H9 (cell line): ENCODE data around the gene FBRSL1. TPM values are rescaled to one million over a fixed set of nuclear protein-coding genes. Genes with fewer than 3 reads are reported as not detected.

Experiments used
- DNase-seq: peaks from one replicate; pipeline ENCODE4 v3.0.0-alpha.2; 2017
- H2AFZ ChIP-seq: one replicate; pipeline ENCODE4 v1.6.1; 2013; ENCODE audit warnings: mild to moderate bottlenecking, low read length, control low read depth, moderate library complexity
- H2AK5ac ChIP-seq: 2 replicates; pipeline ENCODE4 v1.6.1; 2013; ENCODE audit warnings: low read length, control low read depth, mixed read lengths; ENCODE audit not compliant: insufficient read length
- H2BK120ac ChIP-seq: one replicate; pipeline ENCODE4 v1.6.1; 2013; ENCODE audit warnings: low read depth, mild to moderate bottlenecking, low read length, control low read depth, inconsistent platforms; ENCODE audit not compliant: poor library complexity, severe bottlenecking
- H2BK12ac ChIP-seq: 2 replicates; pipeline ENCODE4 v1.6.1; 2013; ENCODE audit warnings: low read length, control low read depth, mixed read lengths, low read depth; ENCODE audit not compliant: insufficient read length
- H2BK15ac ChIP-seq: 2 replicates; pipeline ENCODE4 v1.6.1; 2013; ENCODE audit warnings: low read depth, low read length, control low read depth
- H2BK20ac ChIP-seq: one replicate; pipeline ENCODE4 v1.6.1; 2013; ENCODE audit warnings: low read depth, mild to moderate bottlenecking, low read length, control low read depth, inconsistent platforms; ENCODE audit not compliant: poor library complexity, severe bottlenecking
- H2BK5ac ChIP-seq: 2 replicates; pipeline ENCODE4 v1.6.1; 2013; ENCODE audit warnings: low read length, control low read depth, mixed read lengths; ENCODE audit not compliant: insufficient read length
- H3K14ac ChIP-seq: 2 replicates; pipeline ENCODE4 v1.6.1; 2013; ENCODE audit warnings: low read length, control low read depth; ENCODE audit not compliant: insufficient read depth
- H3K18ac ChIP-seq: 2 replicates; pipeline ENCODE4 v1.6.1; 2013; ENCODE audit warnings: low read depth, mild to moderate bottlenecking, mixed read lengths, low read length, control low read depth; ENCODE audit not compliant: insufficient read length
- H3K23ac ChIP-seq: 2 replicates; pipeline ENCODE4 v1.6.1; 2013; ENCODE audit warnings: low read length, control low read depth, mixed read lengths, low read depth; ENCODE audit not compliant: insufficient read length
- H3K23me2 ChIP-seq: 2 replicates; pipeline ENCODE4 v1.6.1; 2013; ENCODE audit warnings: low read depth, mild to moderate bottlenecking, mixed read lengths, low read length, control low read depth; ENCODE audit not compliant: insufficient read length, poor library complexity, severe bottlenecking
- H3K27ac ChIP-seq: 2 replicates; pipeline ENCODE4 v1.5.1; 2013; ENCODE audit warnings: low read length, control low read depth, mixed read lengths, low read depth; ENCODE audit not compliant: insufficient read length
- H3K27me3 ChIP-seq: 2 replicates; pipeline ENCODE4 v1.6.1; 2013; ENCODE audit warnings: low read length, control low read depth, inconsistent platforms; ENCODE audit not compliant: insufficient read depth
- H3K4ac ChIP-seq: 2 replicates; pipeline ENCODE4 v1.6.1; 2013; ENCODE audit warnings: low read depth, mild to moderate bottlenecking, control low read depth, inconsistent platforms, low read length, moderate library complexity
- H3K4me1 ChIP-seq: 2 replicates; pipeline ENCODE4 v1.6.1; 2013; ENCODE audit warnings: low read length, control low read depth, inconsistent platforms; ENCODE audit not compliant: insufficient read depth
- H3K4me2 ChIP-seq: 2 replicates; pipeline ENCODE4 v1.6.1; 2013; ENCODE audit warnings: low read length, control low read depth, mixed read lengths; ENCODE audit not compliant: insufficient read length, insufficient read depth
- H3K56ac ChIP-seq: 2 replicates; pipeline ENCODE4 v1.6.1; 2013; ENCODE audit warnings: low read depth, mild to moderate bottlenecking, mixed read lengths, low read length, control low read depth; ENCODE audit not compliant: insufficient read length
- H3K79me1 ChIP-seq: 2 replicates; pipeline ENCODE4 v1.6.1; 2013; ENCODE audit warnings: low read depth, mild to moderate bottlenecking, moderate library complexity, low read length, control low read depth, inconsistent platforms; ENCODE audit not compliant: insufficient read depth, poor library complexity, severe bottlenecking
- H3K79me2 ChIP-seq: 2 replicates; pipeline ENCODE4 v1.6.1; 2013; ENCODE audit warnings: low read length, control low read depth, inconsistent platforms; ENCODE audit not compliant: insufficient read depth
- H3K9ac ChIP-seq: 2 replicates; pipeline ENCODE4 v1.6.1; 2013; ENCODE audit warnings: low read length, control low read depth, mixed read lengths; ENCODE audit not compliant: insufficient read length; ENCODE audit errors: extremely low read depth
- H3K9me3 ChIP-seq: one replicate; pipeline ENCODE4 v1.6.1; 2013; ENCODE audit warnings: low read depth, low read length, inconsistent platforms; ENCODE audit not compliant: control insufficient read depth
- H3T11ph ChIP-seq: one replicate; pipeline ENCODE4 v1.6.1; 2013; ENCODE audit warnings: mild to moderate bottlenecking, low read length, control low read depth, inconsistent platforms
- H4K20me1 ChIP-seq: one replicate; pipeline ENCODE4 v1.6.1; 2013; ENCODE audit not compliant: control insufficient read depth, insufficient read length, insufficient read depth
- H4K5ac ChIP-seq: 2 replicates; pipeline ENCODE4 v1.6.1; 2013; ENCODE audit warnings: low read depth, mild to moderate bottlenecking, mixed read lengths, low read length, control low read depth; ENCODE audit not compliant: insufficient read length
- H4K8ac ChIP-seq: replicated peaks from 2 replicates; pipeline ENCODE4 v1.6.1; 2013; ENCODE audit warnings: low read length, control low read depth, mixed read lengths, low read depth; ENCODE audit not compliant: insufficient read length
- H4K91ac ChIP-seq: 2 replicates; pipeline ENCODE4 v1.6.1; 2013; ENCODE audit warnings: low read depth, mild to moderate bottlenecking, moderate library complexity, mixed read lengths, low read length, control low read depth; ENCODE audit not compliant: insufficient read length
- H3K27ac Mint-ChIP-seq, 3 experiments: 2 replicates in 2 of 3; 3 replicates in 1 of 3; pipeline ENCODE4 v1.8.0; 2020 to 2021; ENCODE audit warnings: mixed read lengths in 3 of 3, mild to moderate bottlenecking in 1 of 3, moderate library complexity in 1 of 3
- H3K27me3 Mint-ChIP-seq: 2 replicates; pipeline ENCODE4 v1.8.0; 2021; ENCODE audit warnings: low read depth, mild to moderate bottlenecking, moderate library complexity, mixed read lengths
- H3K36me3 Mint-ChIP-seq, 3 experiments: 2 replicates in 2 of 3; 3 replicates in 1 of 3; pipeline ENCODE4 v1.8.0; 2020 to 2021; ENCODE audit warnings: low read depth in 3 of 3, mixed read lengths in 3 of 3; ENCODE audit not compliant: insufficient read depth in 1 of 3
- H3K4me1 Mint-ChIP-seq, 2 experiments: 2 replicates each; pipeline ENCODE4 v1.8.0; 2020; ENCODE audit warnings: mixed read lengths in 2 of 2
- H3K4me3 Mint-ChIP-seq, 2 experiments: 2 replicates in 1 of 2; 3 replicates in 1 of 2; pipeline ENCODE4 v1.8.0; 2020 to 2021; ENCODE audit warnings: mild to moderate bottlenecking in 2 of 2, mixed read lengths in 2 of 2, moderate library complexity in 1 of 2
- H3K9me3 Mint-ChIP-seq, 2 experiments: 2 replicates in 1 of 2; 3 replicates in 1 of 2; pipeline ENCODE4 v1.8.0; 2020; ENCODE audit warnings: mild to moderate bottlenecking in 2 of 2, mixed read lengths in 2 of 2, moderate library complexity in 1 of 2
- CTCF ChIP-seq: fragments of 200-600 bp; sonication (generic); conservative IDR thresholded peaks from 3 replicates; pipeline ENCODE4 v1.8.0; 2021; ENCODE audit warnings: antibody characterized with exemption, mild to moderate bottlenecking
- WGBS: extraction: QIAGEN DNeasy Blood & Tissue Kit; methylation state at CpG from one replicate; pipeline ENCODE4 v1.1.7; 2013; ENCODE audit warnings: missing lambda C conversion rate, low lambda C conversion rate, mixed read lengths; ENCODE audit not compliant: insufficient read length; ENCODE audit errors: extremely low coverage; 5-methylcytosine and 5-hydroxymethylcytosine counted together
- total RNA-seq: library from RNA; stranded (reverse); gene quantifications from 2 replicates; pipeline ENCODE4 v1.2.1, GENCODE V29; 2021

The FBRSL1 gene
- total RNA-seq, 1 experiment from 2014 or later, result 90.8 TPM

GRCh38 chr12:132464820-132465219 lies 25.1 kb upstream of the FBRSL1 start:
- H2BK20ac ChIP-seq, result no peak overlapping the region
- H3K9ac ChIP-seq, result no peak overlapping the region
- H3K27ac ChIP-seq, result no peak overlapping the region
- no peak overlapping the region for H4K91ac ChIP-seq
- H3K27ac Mint-ChIP-seq, result no peak overlapping the region
- no peaks in the 10 kb centered on the region for H3K4me1 ChIP-seq
- no peak overlapping the region for H2BK5ac ChIP-seq
- no peak overlapping the region for H2BK15ac ChIP-seq
- no peaks in the 10 kb centered on the region for H3K23me2 ChIP-seq
- H2AK5ac ChIP-seq, result no peak overlapping the region
- no peak overlapping the region for H3K56ac ChIP-seq
- WGBS, result no CpG with 5 or more reads among the region's 10 CpGs
- H3K36me3 Mint-ChIP-seq, result peaks cover 0 to 2% (median 0%) of the 10 kb centered on the region in 3 experiments; a peak in 1 of 7 replicates
- H3K27me3 Mint-ChIP-seq, result peaks cover 32% of the 10 kb centered on the region
- H3K27me3 ChIP-seq, result peaks cover 21% of the 10 kb centered on the region; the same call in 1 of the 2 replicates
- no peak overlapping the region for H3K14ac ChIP-seq
- TF ChIP-seq CTCF, result no peak
- H4K8ac ChIP-seq, result no peak overlapping the region
- H3K23ac ChIP-seq, result no peak overlapping the region
- H3T11ph ChIP-seq, result no peak overlapping the region
- H3K4me1 Mint-ChIP-seq, result peaks cover 13 to 15% of the 10 kb centered on the region in 2 experiments
- peaks cover 3 to 7% of the 10 kb centered on the region in 2 experiments; a peak in 3 of 5 replicates for H3K9me3 Mint-ChIP-seq
- H3K4me2 ChIP-seq, result no peak overlapping the region
- H2BK12ac ChIP-seq, result no peak overlapping the region
- H3K79me2 ChIP-seq, result no peaks in the 10 kb centered on the region
- H3K9me3 ChIP-seq, result no peaks in the 10 kb centered on the region
- no peak overlapping the region for H3K18ac ChIP-seq
- no peak for DNase-seq
- no peak overlapping the region for H4K5ac ChIP-seq
- no peaks in the 10 kb centered on the region for H3K79me1 ChIP-seq
- no peaks in the 10 kb centered on the region for H4K20me1 ChIP-seq
- H2AFZ ChIP-seq, result no peak overlapping the region
- H3K4me3 Mint-ChIP-seq, result no peak overlapping the region; a peak in 1 of 5 replicates
- no peak overlapping the region for H3K4ac ChIP-seq
- no peak overlapping the region for H2BK120ac ChIP-seq
